DOHH2 (cell line): ENCODE results near the gene GLRA2.

ENCODE experiments used
- H3F3A ChIP-seq: fragments of 200-600 bp; sonication (generic), shearing (Covaris generic); 2 replicates; pipeline ENCODE4 v1.6.0; 2016; ENCODE audit warnings: antibody characterized with exemption, mild to moderate bottlenecking; ENCODE audit not compliant: control insufficient read depth, insufficient read depth
- H3K27ac ChIP-seq: fragments of 200-600 bp; sonication (generic); 2 replicates; pipeline ENCODE4 v1.5.1; 2014; ENCODE audit warnings: low read depth, mild to moderate bottlenecking, low read length, moderate library complexity
- H3K27me3 ChIP-seq: fragments of 200-600 bp; sonication (generic); 2 replicates; pipeline ENCODE4 v1.6.1; 2014; ENCODE audit warnings: mild to moderate bottlenecking, low read length, mixed read lengths; ENCODE audit not compliant: control insufficient read depth
- H3K36me3 ChIP-seq: fragments of 200-600 bp; sonication (generic); 2 replicates; pipeline ENCODE4 v1.6.1; 2014; ENCODE audit warnings: mild to moderate bottlenecking, low read length, moderate library complexity, mixed read lengths; ENCODE audit not compliant: control insufficient read depth
- H3K4me1 ChIP-seq: fragments of 200-600 bp; sonication (generic); 2 replicates; pipeline ENCODE4 v1.6.1; 2014; ENCODE audit warnings: mild to moderate bottlenecking, low read length, mixed read lengths; ENCODE audit not compliant: control insufficient read depth
- H3K4me2 ChIP-seq: fragments of 200-600 bp; sonication (generic); 2 replicates; pipeline ENCODE4 v1.6.0; 2014; ENCODE audit warnings: mild to moderate bottlenecking, low read length, moderate library complexity
- H3K4me3 ChIP-seq: fragments of 200-600 bp; sonication (generic); 2 replicates; pipeline ENCODE4 v1.5.1; 2014; ENCODE audit warnings: mild to moderate bottlenecking, low read length, mixed read lengths
- H3K79me2 ChIP-seq: fragments of 200-600 bp; sonication (generic); 2 replicates; pipeline ENCODE4 v1.6.1; 2014; ENCODE audit warnings: mild to moderate bottlenecking, low read length, mixed read lengths; ENCODE audit not compliant: control insufficient read depth
- H3K9me2 ChIP-seq: fragments of 200-600 bp; sonication (generic); replicated peaks from 2 replicates; pipeline ENCODE4 v1.6.1; 2014; ENCODE audit warnings: mild to moderate bottlenecking, low read length, mixed read lengths; ENCODE audit not compliant: control insufficient read depth
- H3K9me3 ChIP-seq: fragments of 200-600 bp; sonication (generic); 2 replicates; pipeline ENCODE4 v1.6.1; 2014; ENCODE audit warnings: antibody characterized with exemption, low read length, mixed read lengths; ENCODE audit not compliant: control insufficient read depth, insufficient read depth
- H4K20me1 ChIP-seq: fragments of 200-600 bp; sonication (generic); 2 replicates; pipeline ENCODE4 v1.6.0; 2014; ENCODE audit warnings: low read depth, mild to moderate bottlenecking, antibody characterized with exemption, low read length, moderate library complexity; ENCODE audit not compliant: control insufficient read depth, insufficient read depth
- CTCF ChIP-seq: fragments of 200-600 bp; sonication (generic); IDR thresholded peaks from one replicate; pipeline ENCODE4 v1.5.1; 2014; ENCODE audit warnings: antibody characterized with exemption, mild to moderate bottlenecking, low read depth, low read length; ENCODE audit not compliant: poor library complexity, severe bottlenecking
- EZH2phosphoT487 ChIP-seq: fragments of 200-600 bp; sonication (generic); IDR thresholded peaks from 2 replicates; pipeline ENCODE4 v1.6.1; 2017; ENCODE audit warnings: borderline replicate concordance, mild to moderate bottlenecking, antibody characterized with exemption, low read length, moderate library complexity, mixed read lengths

The GLRA2 gene

GRCh38 chrX:14529290-14529989 is at the start of gene GLRA2:
Gene GLRA2, plus strand, starts transcription at chrX:14529536. Its CDS starts 522 bp downstream, at chrX:14530058.
- no peaks in the 10 kb centered on the region for H3K9me3 ChIP-seq
- no peaks in the 10 kb centered on the region for H3K36me3 ChIP-seq
- no peak within 1 kb of the TSS for H3K27ac ChIP-seq
- H3K4me1 ChIP-seq = no peaks in the 10 kb centered on the region
- no peaks in the 10 kb centered on the region for H3K79me2 ChIP-seq
- no peaks in the 10 kb centered on the region for H4K20me1 ChIP-seq
- no peaks in the 10 kb centered on the region for H3K9me2 ChIP-seq
- no peak for TF ChIP-seq CTCF
- no peak for TF ChIP-seq EZH2phosphoT487
- H3K4me3 ChIP-seq = no peak within 1 kb of the TSS
- no peaks in the 10 kb centered on the region for H3K27me3 ChIP-seq
- no peak within 1 kb of the TSS for H3K4me2 ChIP-seq
- no peaks in the 10 kb centered on the region for H3F3A ChIP-seq

GRCh38 chrX:14489437-14489836 is 39.9 kb upstream of the GLRA2 start:
- Histone ChIP-seq H3K4me3 (no peak overlapping the region), H3K4me2 (no peak overlapping the region), H3K27me3 (no peaks in the 10 kb centered on the region), H3K27ac (no peak overlapping the region), H3K36me3 (no peaks in the 10 kb centered on the region), H3K9me3 (no peaks in the 10 kb centered on the region), H3K79me2 (no peaks in the 10 kb centered on the region), H3K4me1 (no peaks in the 10 kb centered on the region), H3F3A (no peaks in the 10 kb centered on the region), H3K9me2 (no peaks in the 10 kb centered on the region), H4K20me1 (no peaks in the 10 kb centered on the region)
- TF ChIP-seq CTCF = no peak

- Histone ChIP-seq H3K27me3 (no peaks in the 10 kb centered on the region), H3K9me3 (no peaks in the 10 kb centered on the region), H3K4me1 (no peaks in the 10 kb centered on the region), H3K27ac (no peak overlapping the region), H3K4me2 (no peak overlapping the region), H4K20me1 (no peaks in the 10 kb centered on the region), H3K9me2 (no peaks in the 10 kb centered on the region), H3F3A (no peaks in the 10 kb centered on the region), H3K79me2 (no peaks in the 10 kb centered on the region), H3K4me3 (no peak overlapping the region), H3K36me3 (no peaks in the 10 kb centered on the region)
- no peak for TF ChIP-seq CTCF
- no peak for TF ChIP-seq EZH2phosphoT487
These were observed 37.6 kb upstream of the GLRA2 start for GRCh38 chrX:14491689-14492088.
